ENCODE results near the gene DUOXA1.
"Not testable (repeated sequence)": the region's sequence is repeated elsewhere in the genome, so short reads cannot be mapped to it uniquely, and the experiment has no call there.

DUOXA1 gene

GRCh38 chr15:45112143-45112590, 17.5 kb downstream of the DUOXA1 start:
- no peak for DNase-seq

GRCh38 chr15:45111390-45112142, 18.1 kb downstream of the DUOXA1 start:
- DNase-seq, result no peak

GRCh38 chr15:45110256-45110820, 19.3 kb downstream of the DUOXA1 start:
- no peak for DNase-seq

GRCh38 chr15:45107941-45108630, 21.6 kb downstream of the DUOXA1 start:
- DNase-seq, result no peak

GRCh38 chr15:45106002-45106790, 23.5 kb downstream of the DUOXA1 start:
- DNase-seq, result no peak

GRCh38 chr15:45105586-45105985, 24.1 kb downstream of the DUOXA1 start:
- DNase-seq, result no peak

- not testable (repeated sequence) for DNase-seq
Observed at GRCh38 chr15:45104170-45104569, 25.5 kb downstream of the DUOXA1 start.

GRCh38 chr15:45102226-45102625, 27.5 kb downstream of the DUOXA1 start:
- no peak for DNase-seq

GRCh38 chr15:45101749-45102148, 27.9 kb downstream of the DUOXA1 start:
- no peak for DNase-seq

- no peak for DNase-seq
Observed at GRCh38 chr15:45100884-45101625, 28.6 kb downstream of the DUOXA1 start.

- no peak for DNase-seq
Observed at GRCh38 chr15:45099549-45100165, 30.0 kb downstream of the DUOXA1 start.

- DNase-seq, result no peak
Observed at GRCh38 chr15:45097466-45097865, 32.2 kb downstream of the DUOXA1 start.

GRCh38 chr15:45095661-45096060, 34.0 kb downstream of the DUOXA1 start:
- DNase-seq, result no peak

GRCh38 chr15:45094358-45094730, 35.3 kb downstream of the DUOXA1 start:
- no peak for DNase-seq

GRCh38 chr15:45093622-45094357, 35.9 kb downstream of the DUOXA1 start:
- no peak for DNase-seq

GRCh38 chr15:45093013-45093412, 36.7 kb downstream of the DUOXA1 start:
- DNase-seq, result no peak

- no peak for DNase-seq
Observed at GRCh38 chr15:45091576-45091975, 38.1 kb downstream of the DUOXA1 start.

- DNase-seq, result no peak
Observed at GRCh38 chr15:45091161-45091560, 38.5 kb downstream of the DUOXA1 start.

- no peak for DNase-seq
Observed at GRCh38 chr15:45089712-45090373, 39.8 kb downstream of the DUOXA1 start.

- no peak for DNase-seq
Observed at GRCh38 chr15:45088801-45089711, 40.6 kb downstream of the DUOXA1 start.

All from activated effector memory CD4-positive, alpha-beta T cell treated with Interleukin-2 at 50 U/mL for 16 hours (primary cell).